ENCODE results near the gene KIF6.
"Not testable (repeated sequence)": the region's sequence is repeated elsewhere in the genome, so short reads cannot be mapped to it uniquely, and the experiment has no call there.

The KIF6 gene

DNA sequence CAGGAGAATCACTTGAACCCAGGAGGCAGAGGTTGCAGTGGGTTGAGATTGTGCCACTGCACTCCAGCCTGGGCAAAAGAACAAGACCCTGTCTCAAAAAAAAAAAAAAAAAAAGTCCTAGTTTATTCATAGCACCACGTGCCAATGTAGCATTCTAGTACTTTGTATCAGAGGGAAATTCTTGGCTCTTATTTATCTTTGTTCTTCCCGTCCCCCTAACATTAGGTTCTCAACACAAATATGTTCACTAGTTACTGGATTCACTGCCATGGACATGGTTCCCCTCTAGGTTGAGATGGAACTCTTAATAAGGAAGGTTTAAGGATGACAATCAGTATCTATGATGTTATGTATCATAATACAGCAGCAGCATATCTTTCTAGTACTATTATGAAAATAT, 178.5 kb downstream of the KIF6 start:
- no peak for DNase-seq

DNA sequence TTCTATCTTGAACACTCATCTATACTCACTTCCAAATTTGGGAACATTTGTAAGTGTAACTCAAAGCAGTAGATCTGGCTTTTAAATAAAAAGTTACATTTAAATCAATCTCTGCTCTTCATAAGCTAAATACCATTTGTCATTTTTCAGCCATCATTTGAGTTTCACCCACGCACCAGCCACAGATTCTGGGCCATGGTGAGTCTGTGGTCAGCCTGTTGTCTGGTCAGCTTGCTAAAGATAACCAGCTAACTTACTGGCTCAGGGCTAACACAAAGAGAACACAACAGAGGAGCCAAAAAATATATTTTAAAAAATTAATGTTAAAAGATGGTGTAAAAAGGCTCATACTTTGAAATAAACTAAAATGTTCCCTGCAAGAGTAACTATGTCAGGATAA, 181.3 kb downstream of the KIF6 start:
- DNase-seq, result no peak

DNA sequence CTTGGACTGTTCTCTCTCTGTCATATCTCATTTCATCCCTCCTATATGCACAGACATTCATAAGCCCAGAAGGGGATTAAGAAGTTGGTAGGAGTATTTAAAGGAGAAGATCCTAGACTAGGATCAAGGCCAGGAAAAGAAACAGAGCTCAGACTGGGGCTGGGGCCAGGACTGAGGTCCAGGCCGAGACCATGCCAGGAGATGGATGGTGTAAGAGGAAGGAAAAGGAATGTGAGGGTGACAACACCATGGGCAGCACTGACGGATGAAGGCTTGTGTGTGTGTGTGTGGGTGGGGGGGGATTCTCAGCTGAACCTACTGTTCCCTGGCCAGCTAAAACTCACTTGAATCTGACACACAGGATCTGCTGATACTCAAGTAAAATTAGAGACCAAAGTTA, 182.1 kb downstream of the KIF6 start:
- no peak for DNase-seq

DNA sequence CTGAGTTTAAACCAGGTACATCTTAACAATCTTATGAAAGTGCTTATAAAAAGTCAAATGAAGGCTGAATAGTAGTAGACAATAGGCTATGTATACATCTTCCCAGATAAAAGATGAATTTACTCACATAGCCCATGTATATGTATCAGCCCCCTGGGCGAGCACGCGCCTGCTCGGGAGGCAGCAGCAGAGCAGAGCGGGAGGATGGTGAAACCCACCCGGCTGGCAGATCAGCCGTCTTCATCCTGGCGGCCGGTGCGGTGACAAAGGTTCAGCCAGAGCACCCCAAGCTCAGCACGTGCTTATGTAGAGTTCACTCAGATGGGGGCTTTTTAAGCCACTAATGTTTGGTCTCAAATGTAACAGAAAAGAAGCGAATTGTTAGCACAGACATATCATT, 184.8 kb downstream of the KIF6 start:
- DNase-seq, result no peak

DNA sequence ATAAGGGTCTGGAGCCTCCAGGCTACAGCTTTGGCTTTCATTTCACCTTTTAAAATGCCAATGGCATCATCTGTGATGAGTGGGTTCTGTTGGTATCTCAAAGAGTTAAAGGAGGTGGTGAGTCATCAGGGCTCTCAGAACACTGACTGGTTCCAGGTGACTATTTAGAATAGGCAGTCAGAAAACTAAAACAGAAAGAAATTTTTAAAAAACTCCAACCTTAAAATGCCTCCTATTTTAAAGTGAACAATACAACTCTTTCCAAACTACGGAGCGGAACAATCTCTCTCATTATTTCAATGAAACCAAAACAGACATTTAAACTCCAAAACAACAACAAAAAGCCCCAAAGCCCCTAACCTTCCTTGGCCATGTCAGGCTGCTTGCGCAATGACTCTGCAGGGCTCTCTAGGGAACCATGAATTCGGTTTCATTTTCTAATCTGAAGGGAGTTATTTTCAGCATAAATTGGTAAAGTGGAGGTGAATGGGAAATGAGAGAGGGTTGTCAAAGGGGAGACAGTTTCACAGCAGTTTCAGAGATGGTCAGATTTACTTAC, 194.9 kb downstream of the KIF6 start:
- DNase-seq, result peak; percentile 19

DNA sequence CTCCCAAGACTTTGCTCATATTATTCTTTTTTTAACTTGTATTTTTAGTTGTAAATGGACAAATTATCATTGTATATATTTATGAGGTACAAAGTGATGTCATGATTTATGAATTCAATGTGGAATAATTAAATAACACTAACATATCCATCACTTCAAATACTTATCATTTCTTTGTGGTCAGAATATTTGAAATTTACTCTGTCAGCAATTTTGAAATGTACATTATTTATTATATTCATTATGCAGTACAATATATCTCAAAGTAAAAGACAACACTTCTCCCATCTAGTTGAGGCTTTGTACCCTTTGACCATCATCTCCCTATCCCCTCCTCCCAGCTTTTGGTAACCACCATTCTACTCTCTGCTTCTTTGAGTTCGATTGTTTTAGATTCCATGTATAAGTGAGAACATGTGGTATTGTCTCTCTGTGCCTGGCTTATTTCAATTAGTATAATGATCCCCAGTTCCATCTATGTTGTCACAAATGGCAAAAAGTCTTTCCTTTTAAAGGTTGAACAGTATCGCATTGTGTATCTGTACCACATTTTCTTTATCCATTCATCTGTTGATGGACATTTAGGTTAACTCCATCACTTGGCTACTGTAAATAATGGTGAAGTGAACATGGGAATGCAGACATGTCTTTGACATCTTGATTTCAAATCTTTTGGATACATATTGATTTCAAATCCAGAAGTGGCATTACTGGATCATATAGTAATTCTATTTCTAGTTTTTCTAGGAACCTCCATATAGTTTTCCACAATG, 197.2 kb downstream of the KIF6 start:
- no peak for DNase-seq

DNA sequence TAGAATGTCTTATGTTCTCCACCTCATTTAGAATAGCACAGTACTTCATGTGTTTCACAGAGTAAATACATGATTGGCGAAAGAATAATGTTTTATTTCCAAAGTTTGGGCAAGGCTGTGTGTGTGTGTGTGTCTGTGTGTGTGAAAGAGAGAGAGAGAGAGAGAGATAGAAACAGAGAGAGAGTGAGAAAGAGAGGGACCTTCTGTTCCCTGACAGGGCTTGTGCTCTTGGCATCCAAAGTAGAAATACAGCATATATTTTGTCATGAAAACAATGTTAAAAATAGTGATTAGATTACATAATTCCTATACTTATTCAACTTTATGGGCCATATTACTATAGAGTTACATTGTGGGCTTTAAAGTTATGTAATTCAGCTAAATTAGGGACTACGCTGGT, 201.2 kb downstream of the KIF6 start:
- DNase-seq, result no peak

DNA sequence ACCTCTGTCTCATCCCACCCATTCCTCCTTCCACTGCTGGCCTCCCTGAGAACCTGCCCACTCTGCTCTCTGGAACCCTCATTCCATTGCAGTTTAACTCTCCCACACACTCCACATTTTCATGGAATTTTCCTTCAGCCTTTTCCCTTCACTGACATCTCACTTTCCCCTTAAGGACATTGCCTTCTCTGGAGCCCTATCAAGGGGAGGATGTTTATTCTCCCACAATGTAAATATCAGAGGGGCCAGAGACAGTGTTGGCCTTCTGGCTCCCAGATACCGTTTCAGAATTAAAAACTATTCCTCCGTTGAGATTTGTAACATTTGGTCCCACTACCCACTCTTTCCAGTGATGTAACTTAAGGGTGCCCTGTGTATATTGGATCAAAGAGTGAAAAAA, 203.2 kb downstream of the KIF6 start:
- no peak for DNase-seq

DNA sequence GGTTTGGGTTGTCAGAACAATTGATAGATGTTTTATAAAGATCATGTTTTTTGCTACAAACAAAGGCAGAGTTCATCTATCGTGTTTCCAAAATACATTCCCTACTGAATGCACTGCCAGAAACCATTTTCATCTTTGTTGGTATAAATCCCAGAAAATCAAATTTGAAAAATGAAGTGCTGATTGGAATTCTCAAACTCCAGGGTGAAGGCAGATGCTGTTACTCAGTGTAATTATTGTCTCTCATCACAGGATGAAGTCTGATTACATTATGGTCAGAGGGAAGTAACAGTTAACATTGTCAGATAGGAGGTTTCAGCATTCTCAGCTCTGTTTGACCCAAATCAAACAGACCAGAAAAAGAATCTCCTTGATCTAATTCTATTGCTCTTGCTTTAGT, 204.3 kb downstream of the KIF6 start:
- DNase-seq, result no peak

DNA sequence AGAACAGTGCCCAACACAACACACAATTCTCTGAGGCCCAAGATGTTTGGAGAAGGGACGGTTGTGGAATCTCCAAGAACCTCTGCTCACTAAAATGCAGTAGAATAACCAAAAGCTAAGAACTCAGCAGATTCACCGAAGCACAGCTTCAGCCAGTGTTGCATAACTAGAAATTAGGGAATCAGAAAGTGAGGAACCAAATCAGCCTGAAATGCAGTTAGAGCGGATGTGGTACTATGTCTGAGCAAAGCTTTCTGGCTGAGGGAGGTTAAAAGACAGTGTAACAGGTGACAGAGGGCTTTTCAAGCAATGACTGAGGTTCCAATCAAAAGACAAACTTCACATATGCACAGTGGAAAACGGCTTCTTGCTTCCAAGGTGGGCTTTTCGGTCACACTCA, 204.8 kb downstream of the KIF6 start:
- peak; percentile 51 for DNase-seq

DNA sequence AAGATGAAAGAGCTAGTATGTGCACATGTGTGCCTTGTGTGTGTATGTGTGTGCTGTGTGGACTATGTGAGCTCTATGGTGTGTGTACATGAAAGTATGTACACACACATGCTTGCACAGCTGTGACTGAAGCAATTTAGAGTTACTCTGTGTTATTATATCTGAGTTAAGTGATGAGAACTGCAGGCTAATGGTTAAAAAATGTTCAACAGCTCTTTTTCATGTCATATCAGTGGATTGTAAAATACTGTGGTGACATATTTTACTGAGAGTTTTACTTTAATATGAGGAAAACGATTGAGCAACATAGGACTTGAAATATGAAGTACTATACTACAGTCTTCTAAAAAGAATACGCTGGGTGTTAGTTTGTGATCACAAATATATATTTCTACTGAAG, 207.0 kb downstream of the KIF6 start:
- DNase-seq, result no peak

DNA sequence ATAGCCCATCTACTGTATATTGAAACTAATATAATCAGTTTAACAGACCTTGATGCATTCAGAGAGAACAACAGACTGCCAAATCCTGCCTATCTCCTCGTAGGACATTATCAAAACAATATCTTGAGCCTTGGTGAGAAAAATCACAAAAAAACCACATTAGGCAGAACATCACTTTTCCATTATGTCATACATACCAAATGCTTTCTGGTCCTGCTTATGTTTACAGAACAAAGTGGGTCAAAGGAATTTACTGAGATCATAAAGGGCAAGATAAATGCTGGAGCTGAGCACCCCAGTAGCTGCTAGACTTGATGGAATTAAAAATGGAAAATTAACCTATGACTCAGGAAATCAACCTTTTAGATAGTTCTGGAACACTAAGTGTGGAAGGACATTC, 207.5 kb downstream of the KIF6 start:
- no peak for DNase-seq

DNA sequence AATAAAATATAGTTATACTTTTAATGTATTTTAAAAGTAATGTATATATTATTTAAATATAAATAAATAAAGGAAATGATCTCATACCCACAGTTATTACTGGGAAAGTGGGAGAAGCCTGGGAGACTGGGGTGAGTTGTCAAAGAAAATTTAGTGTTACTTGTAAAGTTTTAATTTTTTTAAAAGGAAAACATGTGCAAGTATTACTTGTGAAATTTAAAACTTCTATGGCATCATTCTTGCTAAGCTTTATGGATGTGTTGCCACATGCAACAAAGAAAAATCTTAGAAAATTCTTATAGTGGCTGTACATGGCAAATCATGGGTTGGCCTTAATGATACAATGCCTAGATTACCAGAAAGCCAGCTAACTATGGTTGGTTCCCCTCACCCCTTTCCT, 208.7 kb downstream of the KIF6 start:
- no peak for DNase-seq

DNA sequence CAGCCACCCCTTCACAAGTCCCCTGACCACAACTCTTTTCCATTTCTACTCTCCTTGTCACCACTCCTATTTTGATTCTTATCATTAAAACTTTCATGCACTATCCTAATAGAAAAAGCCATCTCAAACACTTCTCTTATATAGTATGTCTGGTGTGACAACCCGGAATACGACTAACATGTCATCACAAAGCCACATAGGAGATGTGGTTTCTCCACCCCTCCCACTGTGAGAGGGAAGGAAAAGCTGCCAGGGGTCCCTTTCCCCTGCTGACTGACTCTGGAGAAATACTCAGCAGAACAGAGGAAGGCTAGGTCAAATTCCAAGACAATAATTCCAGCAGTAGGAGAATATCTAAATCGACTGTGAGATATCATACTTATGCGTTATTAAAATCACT, 209.7 kb downstream of the KIF6 start:
- DNase-seq, result no peak

DNA sequence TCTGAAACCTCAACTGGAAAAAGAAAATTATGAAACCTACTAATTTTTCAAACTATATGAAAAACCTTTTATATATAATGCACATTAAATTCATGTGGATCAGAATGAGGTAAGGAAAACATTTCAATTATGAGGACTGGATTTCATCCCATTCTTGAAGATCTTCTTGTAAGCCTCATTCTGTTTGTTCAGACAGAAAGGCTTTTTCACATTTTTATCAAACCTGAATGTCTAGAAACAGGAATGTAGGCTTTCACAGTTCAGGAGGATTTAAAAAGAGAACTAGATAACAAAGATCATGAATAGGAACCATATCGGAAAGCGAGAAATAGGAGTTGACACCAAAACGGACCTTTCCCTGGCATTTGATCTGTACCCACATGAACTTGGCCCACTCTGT, 210.2 kb downstream of the KIF6 start:
- DNase-seq, result no peak

DNA sequence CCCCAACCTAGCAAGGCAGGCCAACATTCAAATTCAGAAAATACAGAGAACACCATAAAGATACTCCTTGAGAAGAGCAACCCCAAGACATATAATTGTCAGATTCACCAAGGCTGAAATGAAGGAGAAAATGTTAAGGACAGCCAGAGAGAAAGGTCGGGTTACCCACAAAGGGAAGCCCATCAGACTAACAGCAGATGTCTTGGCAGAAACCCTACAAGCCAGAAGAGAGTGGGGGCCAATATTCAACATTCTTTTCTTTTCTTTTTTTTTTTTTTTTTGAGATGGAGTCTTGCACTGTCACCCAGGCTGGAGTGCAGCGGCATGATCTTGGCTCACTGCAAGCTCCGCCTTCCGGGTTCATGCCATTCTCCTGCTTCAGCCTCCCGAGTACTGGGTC, 215.4 kb downstream of the KIF6 start:
- DNase-seq, result not testable (repeated sequence)

DNA sequence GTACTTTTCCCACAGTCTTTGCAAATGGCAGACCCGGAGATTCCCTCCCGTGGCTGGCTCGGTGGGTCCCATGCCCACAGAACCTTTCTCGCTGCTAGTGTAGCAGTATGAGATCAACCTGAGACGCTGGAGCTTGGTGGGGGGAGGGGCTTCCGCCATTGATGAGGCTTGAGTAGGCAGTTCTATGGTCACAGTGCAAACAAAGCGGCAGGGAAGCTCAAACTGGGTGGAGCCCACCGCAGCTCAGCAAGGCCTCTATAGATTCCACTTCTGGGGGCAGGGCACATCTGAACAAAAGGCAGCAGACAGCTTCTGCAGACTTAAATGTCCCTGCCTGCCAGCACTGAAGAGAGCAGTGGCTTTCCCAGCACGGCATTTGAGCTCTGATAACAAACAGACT, 216.7 kb downstream of the KIF6 start:
- DNase-seq, result no peak

DNA sequence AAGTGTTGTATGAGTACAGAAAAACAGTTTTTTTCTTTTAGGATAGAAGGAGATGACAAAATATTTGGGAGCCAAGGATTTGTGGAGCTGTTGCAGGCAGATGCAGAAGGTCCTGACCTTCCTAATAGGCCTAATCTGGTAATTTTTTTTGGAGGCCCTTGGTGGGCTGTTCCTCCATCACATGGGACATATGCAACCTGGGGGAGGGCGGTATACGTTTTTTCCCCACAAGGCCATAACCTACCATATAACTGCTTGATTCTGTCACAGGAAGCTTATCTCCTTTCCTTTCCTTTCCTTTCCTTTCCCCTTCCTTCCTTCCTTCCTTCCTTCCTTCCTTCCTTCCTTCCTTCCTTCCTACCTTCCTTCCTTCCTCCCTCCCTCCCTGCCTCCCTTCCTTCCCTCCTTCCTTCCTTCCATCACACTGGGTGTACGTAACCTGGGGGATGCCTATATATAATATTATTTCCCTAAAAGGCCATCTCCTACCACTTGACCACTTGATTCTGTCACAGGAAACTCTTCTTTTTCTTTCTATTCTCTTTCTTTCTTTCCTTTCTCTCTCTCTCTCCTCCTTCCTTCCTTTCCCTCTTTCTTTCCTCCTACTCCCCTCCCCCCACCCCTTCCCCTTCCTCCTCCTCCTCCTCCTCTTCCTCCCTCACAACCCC, 217.7 kb downstream of the KIF6 start:
- no peak for DNase-seq

DNA sequence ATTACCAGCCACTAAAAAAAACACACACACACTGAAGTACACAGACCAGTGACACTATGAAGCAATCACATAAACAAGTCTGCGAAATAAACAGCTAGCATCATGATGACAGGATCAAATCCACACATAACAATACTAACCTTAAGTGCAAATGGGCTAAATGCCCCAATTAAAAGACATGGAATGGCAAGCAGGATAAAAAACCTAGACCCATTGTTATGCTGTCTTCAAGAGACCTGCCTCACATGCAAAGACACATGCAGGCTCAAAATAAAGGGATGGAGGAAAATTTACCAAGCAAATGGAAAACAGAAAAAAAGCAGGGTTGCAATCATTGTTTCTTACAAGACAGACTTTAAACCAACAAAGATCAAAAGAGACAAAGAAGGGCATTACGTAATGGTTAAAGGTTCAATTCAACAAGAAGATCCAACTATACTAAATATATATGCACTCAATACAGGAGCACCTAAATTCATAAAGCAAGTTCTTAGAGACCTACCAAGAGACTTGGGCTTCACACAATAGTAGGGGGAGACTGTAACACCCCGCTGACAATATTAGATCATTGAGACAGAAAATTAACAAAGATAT, 222.7 kb downstream of the KIF6 start:
- not testable (repeated sequence) for DNase-seq

DNA sequence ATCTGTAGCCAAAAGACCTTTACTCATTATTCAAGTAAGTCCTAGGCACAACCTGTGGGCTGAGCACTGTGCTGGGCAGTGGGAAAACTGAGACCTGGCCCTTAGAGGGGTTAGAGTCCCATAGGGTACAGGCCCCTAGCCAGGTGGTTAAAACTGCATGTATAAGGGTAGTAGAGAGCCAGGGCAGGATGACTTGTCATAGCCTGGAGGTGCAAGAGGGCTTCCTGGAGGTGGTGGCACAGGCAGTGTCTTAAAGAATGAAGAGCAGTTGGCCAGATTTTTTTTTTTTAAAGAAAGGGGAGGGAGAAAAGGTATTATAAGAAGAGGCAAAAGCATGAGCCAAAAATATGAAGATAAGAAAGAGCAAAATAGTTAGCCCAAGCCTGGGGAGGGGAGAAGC, 226.2 kb downstream of the KIF6 start:
- DNase-seq, result no peak

DNA sequence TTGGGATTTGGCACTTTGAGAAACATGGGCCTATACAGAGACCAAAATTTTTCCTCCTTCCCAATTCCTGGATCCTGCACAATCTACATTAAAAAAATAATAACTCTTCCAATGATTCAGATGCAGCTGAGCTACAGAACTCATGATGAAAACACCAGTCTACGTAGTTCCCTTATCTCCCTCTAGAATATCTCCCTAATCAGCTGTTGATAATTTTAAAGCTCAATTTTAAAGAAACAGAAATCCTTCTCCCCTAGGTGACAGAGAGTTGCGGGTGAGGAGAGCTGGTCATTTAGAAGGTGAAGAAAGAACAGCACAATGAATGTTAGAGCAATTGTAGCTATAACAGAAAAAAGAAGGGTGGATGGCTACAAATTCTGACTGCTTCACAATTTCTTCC, 227.1 kb downstream of the KIF6 start:
- DNase-seq, result no peak

DNA sequence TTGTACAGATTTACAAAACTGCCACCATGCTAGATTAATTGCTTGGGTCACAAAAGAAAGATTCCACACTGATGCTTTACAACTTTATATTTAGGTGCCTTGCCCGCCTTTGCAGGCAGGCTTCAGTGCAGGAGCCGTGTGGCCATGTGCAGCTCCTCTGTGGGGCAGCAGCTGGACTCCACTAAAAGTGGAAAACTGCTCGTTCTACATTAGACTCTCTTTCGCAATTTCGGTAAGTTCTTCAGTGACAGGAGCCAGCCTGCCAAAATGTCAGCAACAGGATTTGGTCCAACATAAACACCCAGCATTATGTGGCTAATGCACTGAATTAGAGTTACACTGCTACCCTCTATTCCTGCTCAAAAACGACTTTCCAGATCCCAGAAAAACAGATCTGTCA, 228.3 kb downstream of the KIF6 start:
- no peak for DNase-seq

DNA sequence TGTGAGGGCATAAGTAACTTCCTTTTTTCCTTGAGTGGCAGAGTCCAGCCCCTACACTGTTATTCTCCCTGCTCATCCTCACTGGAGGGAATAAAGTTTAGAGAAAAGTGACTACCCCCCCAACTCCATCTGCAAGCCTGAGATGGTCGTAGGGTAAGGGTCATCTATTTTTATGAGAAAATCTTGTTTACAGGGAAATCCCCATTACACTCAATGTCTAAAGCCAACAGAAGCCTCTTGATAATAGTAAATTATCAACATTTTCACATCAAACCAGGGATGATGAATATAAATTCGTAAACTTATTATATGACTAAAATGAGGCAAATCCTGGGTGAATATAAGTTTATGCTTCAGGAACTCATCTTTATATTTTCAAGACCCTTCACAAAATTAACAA, 228.8 kb downstream of the KIF6 start:
- DNase-seq, result no peak

DNA sequence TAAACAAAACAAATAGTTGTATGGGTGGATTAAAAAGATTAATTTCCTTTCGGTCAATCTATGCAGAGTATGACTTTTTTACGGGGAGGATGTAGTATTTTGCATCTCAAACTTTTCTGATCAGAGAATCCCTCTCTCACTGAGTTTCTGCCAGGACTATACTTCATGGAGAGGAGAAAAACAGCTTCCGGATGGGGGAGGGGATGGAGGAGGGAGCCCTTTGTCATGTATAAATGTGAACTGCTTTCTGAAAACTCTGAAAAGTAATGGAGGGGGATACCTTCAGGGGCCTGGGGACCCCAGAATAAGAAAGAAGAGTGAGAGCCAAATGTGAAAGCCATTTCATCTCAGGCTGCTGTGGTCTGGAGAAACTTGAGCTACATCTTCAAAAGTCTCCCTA, 229.6 kb downstream of the KIF6 start:
- DNase-seq, result no peak
